ENCODE results near the gene FBXL19.

The FBXL19 gene

DNA sequence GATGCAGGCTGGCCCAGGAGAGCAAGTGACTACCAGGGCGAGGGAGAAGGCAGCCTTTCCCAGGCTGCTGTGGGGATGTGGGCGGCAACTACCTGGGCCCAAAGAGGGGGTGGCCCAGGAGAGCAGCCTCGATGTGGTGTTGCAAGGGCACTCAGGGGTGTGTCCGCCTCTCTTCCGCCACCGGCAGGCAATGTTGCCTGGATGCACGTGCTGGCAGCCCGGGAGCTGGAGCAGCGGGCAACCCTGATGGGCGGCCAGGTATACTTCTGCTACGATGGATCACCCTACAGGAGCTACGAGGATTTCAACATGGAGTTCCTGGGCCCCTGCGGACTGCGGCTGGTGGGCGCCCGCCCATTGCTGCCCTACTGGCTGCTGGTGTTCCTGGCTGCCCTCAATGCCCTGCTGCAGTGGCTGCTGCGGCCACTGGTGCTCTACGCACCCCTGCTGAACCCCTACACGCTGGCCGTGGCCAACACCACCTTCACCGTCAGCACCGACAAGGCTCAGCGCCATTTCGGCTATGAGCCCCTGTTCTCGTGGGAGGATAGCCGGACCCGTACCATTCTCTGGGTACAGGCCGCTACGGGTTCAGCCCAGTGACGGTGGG lies 64.3 kb downstream of the FBXL19 start:
- DNase-seq (ENCODE audit: insufficient read length, low spot score) = no peak
- TF ChIP-seq TAF1 (IDR thresholded peaks at IDR 0.05; ENCODE audit: low read depth, low read length) (no peak), POLR2AphosphoS5 (IDR thresholded peaks at IDR 0.05; ENCODE audit: low read depth, low read length) (no peak), POU2F2 (IDR thresholded peaks at IDR 0.05; ENCODE audit: low read depth, low read length) (no peak), SPI1 (IDR thresholded peaks at IDR 0.05; ENCODE audit: low read depth, low read length) (no peak), PAX5 (IDR thresholded peaks at IDR 0.05; ENCODE audit: insufficient read depth, low read length, severe bottlenecking) (no peak), POLR2A (IDR thresholded peaks at IDR 0.05; ENCODE audit: low read depth, low read length) (no peak)
- FAIRE-seq = no peak

DNA sequence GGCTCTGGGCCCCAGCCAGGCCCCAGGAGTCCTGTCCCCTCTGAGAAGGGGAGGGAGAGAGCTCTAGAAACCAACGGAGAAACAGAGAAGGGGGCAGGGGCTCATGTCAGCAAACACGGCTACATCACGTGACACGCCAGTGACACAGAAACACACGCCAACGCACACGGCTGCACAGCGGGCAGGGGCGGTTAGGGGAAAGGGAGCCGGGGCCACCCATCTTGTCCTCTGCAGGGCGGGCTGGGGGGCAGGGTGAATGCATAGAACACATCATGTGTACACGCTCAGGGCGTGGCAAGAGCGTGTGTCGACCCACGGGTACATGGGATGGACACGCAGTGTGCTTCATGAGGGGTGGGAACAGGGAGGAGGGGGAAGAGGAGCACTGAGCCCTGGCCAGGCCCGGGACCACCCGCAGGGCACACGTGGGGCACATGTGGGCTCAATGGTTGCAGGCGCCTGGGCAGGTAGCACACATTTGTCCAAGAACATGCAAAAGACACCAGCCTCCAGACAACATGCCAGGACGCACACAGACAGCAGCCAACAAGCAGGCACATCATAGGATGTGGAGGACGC lies 66.2 kb downstream of the FBXL19 start:
- FAIRE-seq (no peak), DNase-seq (ENCODE audit: insufficient read length, low spot score) (no peak)
- no peak for TF ChIP-seq POLR2AphosphoS5 (IDR thresholded peaks at IDR 0.05; ENCODE audit: low read depth, low read length)
- TF ChIP-seq POLR2A (IDR thresholded peaks at IDR 0.05; ENCODE audit: low read depth, low read length) = no peak
- no peak for TF ChIP-seq PAX5 (IDR thresholded peaks at IDR 0.05; ENCODE audit: insufficient read depth, low read length, severe bottlenecking)
- no peak for TF ChIP-seq SPI1 (IDR thresholded peaks at IDR 0.05; ENCODE audit: low read depth, low read length)
- no peak for TF ChIP-seq TAF1 (IDR thresholded peaks at IDR 0.05; ENCODE audit: low read depth, low read length)
- no peak for TF ChIP-seq POU2F2 (IDR thresholded peaks at IDR 0.05; ENCODE audit: low read depth, low read length)

DNA sequence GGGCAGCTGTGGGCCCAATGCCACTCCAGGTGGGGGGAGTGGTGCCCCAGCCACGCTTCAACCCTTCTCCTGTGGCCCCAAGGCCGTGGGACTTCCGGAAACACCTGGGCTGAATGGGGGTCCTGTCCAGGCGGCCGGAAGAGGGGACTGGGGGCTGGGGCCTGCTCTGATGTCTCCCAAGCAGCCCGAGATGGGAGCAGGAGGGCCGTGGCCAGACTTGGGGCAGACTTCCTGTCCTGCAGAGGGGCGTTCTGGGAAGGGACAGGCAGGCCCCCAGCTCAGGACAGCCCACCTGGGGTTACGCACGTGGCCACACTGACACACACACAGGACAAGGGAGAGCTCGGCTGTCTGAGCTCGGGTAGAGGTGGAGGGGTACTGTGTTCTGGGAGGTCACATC lies 66.7 kb downstream of the FBXL19 start:
- TF ChIP-seq POLR2A (IDR thresholded peaks at IDR 0.05; ENCODE audit: low read depth, low read length) (no peak), POLR2AphosphoS5 (IDR thresholded peaks at IDR 0.05; ENCODE audit: low read depth, low read length) (no peak), PAX5 (IDR thresholded peaks at IDR 0.05; ENCODE audit: insufficient read depth, low read length, severe bottlenecking) (no peak), POU2F2 (IDR thresholded peaks at IDR 0.05; ENCODE audit: low read depth, low read length) (no peak), TAF1 (IDR thresholded peaks at IDR 0.05; ENCODE audit: low read depth, low read length) (no peak), SPI1 (IDR thresholded peaks at IDR 0.05; ENCODE audit: low read depth, low read length) (no peak)
- FAIRE-seq = no peak
- no peak for DNase-seq (ENCODE audit: insufficient read length, low spot score)

DNA sequence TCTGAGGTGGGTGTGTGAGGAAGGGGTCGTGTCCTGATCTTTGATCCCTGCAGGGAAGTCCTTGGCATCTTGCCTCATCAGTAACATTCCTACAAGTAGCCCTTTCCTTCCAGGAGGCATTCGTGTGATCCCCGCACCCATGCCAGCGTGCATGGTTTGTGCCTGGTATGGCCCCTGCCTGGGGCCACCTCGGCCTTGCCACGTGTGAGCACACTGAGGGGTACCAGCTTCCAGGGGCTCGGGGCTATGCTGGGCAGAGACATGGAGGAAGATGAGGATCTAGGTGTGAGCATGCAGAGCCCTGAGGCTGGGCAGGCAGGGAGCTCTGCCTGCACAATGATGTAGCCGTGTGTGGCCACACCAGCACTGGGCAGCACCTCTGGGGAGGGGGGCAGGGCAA lies 67.7 kb downstream of the FBXL19 start:
- no peak for TF ChIP-seq PAX5 (IDR thresholded peaks at IDR 0.05; ENCODE audit: insufficient read depth, low read length, severe bottlenecking)
- TF ChIP-seq POU2F2 (IDR thresholded peaks at IDR 0.05; ENCODE audit: low read depth, low read length) = no peak
- no peak for TF ChIP-seq TAF1 (IDR thresholded peaks at IDR 0.05; ENCODE audit: low read depth, low read length)
- no peak for TF ChIP-seq SPI1 (IDR thresholded peaks at IDR 0.05; ENCODE audit: low read depth, low read length)
- no peak for TF ChIP-seq POLR2AphosphoS5 (IDR thresholded peaks at IDR 0.05; ENCODE audit: low read depth, low read length)
- no peak for TF ChIP-seq POLR2A (IDR thresholded peaks at IDR 0.05; ENCODE audit: low read depth, low read length)
- no peak for FAIRE-seq
- no peak for DNase-seq (ENCODE audit: insufficient read length, low spot score)

DNA sequence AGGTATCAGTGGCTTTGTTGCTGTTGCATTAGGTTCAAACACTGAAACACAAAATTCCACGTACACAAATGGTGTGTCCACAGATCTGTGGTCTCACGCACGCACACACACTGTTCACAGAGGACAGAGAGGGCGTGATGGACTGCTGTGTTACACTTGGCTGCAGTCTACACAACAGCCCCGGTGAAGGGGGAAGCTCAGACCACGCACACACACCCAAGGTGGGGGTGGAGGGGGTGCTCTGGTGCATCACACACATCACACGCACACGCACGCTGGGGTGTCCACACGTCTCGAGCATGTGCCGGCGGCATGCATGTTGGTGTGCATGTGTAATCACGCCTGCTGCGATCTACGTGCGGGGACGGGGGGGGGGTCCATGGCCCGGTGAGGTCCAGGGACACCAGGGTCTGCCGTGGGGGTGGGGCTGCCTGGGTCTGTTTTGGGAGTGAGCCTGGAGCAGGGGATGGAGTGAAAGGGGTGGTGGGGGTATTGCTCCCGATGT lies 69.0 kb downstream of the FBXL19 start:
- FAIRE-seq (no peak), DNase-seq (ENCODE audit: insufficient read length, low spot score) (no peak)
- no peak for TF ChIP-seq POU2F2 (IDR thresholded peaks at IDR 0.05; ENCODE audit: low read depth, low read length)
- no peak for TF ChIP-seq SPI1 (IDR thresholded peaks at IDR 0.05; ENCODE audit: low read depth, low read length)
- no peak for TF ChIP-seq PAX5 (IDR thresholded peaks at IDR 0.05; ENCODE audit: insufficient read depth, low read length, severe bottlenecking)
- no peak for TF ChIP-seq POLR2A (IDR thresholded peaks at IDR 0.05; ENCODE audit: low read depth, low read length)
- TF ChIP-seq TAF1 (IDR thresholded peaks at IDR 0.05; ENCODE audit: low read depth, low read length) = no peak
- no peak for TF ChIP-seq POLR2AphosphoS5 (IDR thresholded peaks at IDR 0.05; ENCODE audit: low read depth, low read length)

DNA sequence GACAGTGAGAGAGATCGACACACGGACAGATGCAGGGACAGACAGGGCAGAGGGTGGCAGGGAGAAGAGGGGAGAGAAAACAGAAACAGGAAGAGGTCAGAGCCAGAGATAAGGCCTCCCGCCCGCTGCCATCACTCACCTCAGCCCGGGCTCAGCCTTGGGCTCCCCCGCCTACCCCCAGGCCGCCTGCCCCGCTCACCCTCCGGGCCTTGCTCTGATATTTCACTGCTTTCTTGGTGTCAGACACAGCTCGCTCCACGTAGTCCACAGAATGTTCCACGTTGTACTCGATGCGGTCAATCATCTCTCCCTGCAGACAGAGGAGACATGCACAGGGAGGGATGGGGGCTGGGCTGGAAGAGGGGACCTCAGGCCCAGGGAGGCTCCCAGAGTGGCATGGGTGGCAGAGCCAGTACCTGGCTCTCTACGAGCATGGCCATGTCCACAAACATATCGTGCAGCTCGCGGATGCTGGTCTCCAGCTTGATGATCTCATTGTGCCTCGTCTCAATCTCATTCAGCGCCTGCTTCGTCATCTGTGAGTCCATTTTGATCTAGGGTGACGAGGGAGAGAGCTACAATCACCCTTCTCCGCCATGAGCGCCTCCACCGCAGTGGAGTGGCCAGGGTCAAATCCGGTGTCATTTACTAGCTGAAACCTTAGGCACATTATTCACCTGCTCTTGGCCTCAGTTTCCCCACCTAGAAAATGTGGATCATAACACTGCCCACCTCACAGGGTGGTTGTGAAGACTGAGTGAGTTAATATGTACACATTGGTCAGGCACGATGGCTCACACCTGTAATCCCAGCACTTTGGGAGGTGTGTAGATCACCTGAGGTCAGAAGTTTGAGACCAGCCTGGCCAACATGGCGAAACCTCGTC lies 69.8 kb downstream of the FBXL19 start:
- TF ChIP-seq POU2F2 (IDR thresholded peaks at IDR 0.05; ENCODE audit: low read depth, low read length) = no peak
- no peak for TF ChIP-seq POLR2A (IDR thresholded peaks at IDR 0.05; ENCODE audit: low read depth, low read length)
- no peak for TF ChIP-seq POLR2AphosphoS5 (IDR thresholded peaks at IDR 0.05; ENCODE audit: low read depth, low read length)
- TF ChIP-seq PAX5 (IDR thresholded peaks at IDR 0.05; ENCODE audit: insufficient read depth, low read length, severe bottlenecking) = no peak
- no peak for TF ChIP-seq TAF1 (IDR thresholded peaks at IDR 0.05; ENCODE audit: low read depth, low read length)
- no peak for TF ChIP-seq SPI1 (IDR thresholded peaks at IDR 0.05; ENCODE audit: low read depth, low read length)
- no peak for DNase-seq (ENCODE audit: insufficient read length, low spot score)
- FAIRE-seq = no peak

DNA sequence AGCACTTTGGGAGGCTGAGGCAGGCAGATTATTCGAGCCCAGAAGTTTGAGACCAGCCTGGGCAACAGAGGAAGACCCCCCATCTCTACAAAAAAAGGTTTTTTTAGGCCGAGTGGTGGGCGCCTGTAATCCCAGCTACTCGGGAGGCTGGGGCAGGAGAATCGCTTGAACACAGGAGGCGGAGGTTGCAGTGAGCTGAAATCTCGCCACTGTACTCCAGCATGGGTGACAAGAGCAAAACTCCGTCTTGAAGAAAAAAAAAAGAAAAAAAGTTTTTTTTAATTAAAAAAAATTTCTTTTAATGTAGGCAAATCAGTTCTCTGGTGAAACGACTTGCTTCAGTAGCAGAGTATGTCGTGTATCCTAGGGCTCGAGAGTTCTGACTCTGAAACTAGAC lies 72.6 kb downstream of the FBXL19 start:
- no peak for FAIRE-seq
- DNase-seq (ENCODE audit: insufficient read length, low spot score) = no peak
- TF ChIP-seq SPI1 (IDR thresholded peaks at IDR 0.05; ENCODE audit: low read depth, low read length) = no peak
- no peak for TF ChIP-seq PAX5 (IDR thresholded peaks at IDR 0.05; ENCODE audit: insufficient read depth, low read length, severe bottlenecking)
- no peak for TF ChIP-seq POLR2A (IDR thresholded peaks at IDR 0.05; ENCODE audit: low read depth, low read length)
- TF ChIP-seq POU2F2 (IDR thresholded peaks at IDR 0.05; ENCODE audit: low read depth, low read length) = no peak
- TF ChIP-seq POLR2AphosphoS5 (IDR thresholded peaks at IDR 0.05; ENCODE audit: low read depth, low read length) = no peak
- TF ChIP-seq TAF1 (IDR thresholded peaks at IDR 0.05; ENCODE audit: low read depth, low read length) = no peak

DNA sequence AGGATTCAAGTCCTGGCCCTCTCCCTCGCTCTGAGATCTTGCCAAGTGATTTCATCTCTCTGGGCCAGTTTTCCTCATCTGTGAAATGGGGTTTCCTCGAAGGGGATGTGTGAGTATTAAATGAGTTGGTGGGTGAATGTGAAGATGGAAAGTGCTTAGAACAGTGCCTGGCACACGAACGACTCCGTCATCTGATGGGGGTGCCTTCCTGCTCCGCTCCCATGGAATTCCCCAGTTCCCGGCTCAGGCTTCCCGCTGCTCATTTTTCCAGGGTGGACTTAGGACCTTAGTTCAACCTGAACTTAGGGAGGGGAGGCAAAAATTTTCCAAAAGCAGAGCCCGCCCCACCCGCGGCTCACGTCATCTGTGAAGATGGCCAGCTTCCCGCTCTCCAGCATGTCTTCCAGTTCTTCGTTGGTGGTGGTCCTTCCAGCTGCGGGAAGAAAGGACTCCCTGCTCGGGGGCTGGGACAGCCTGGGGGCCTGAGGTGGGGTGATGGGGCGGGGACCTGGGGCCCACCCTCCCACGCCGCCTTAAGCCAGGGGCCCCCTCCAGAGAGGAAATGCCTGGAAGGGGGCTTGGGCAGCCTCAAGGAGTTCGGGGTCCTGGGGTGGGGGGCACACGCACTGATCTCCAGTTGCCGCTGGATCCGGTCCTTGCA lies 73.1 kb downstream of the FBXL19 start:
- FAIRE-seq (no peak), DNase-seq (ENCODE audit: insufficient read length, low spot score) (no peak)
- TF ChIP-seq TAF1 (IDR thresholded peaks at IDR 0.05; ENCODE audit: low read depth, low read length) (no peak), PAX5 (IDR thresholded peaks at IDR 0.05; ENCODE audit: insufficient read depth, low read length, severe bottlenecking) (no peak), POLR2A (IDR thresholded peaks at IDR 0.05; ENCODE audit: low read depth, low read length) (no peak), SPI1 (IDR thresholded peaks at IDR 0.05; ENCODE audit: low read depth, low read length) (no peak), POLR2AphosphoS5 (IDR thresholded peaks at IDR 0.05; ENCODE audit: low read depth, low read length) (no peak)
